Bladder microvascular endothelial cell (primary cell): Measurements from ENCODE around the gene MIR17HG. TPM values are rescaled to one million over a fixed set of nuclear protein-coding genes. Genes with fewer than 3 reads are reported as not detected.

ENCODE experiments used
- total RNA-seq: library from RNA; depleted of rRNA; stranded (reverse); fragments of >200 nt; gene quantifications from 2 replicates; pipeline ENCODE4 v1.2.3, GENCODE V29; 2014

MIR17HG gene
- total RNA-seq: 5.8 and 12.8 TPM in 2 replicates

GRCh38 chr13:91347202-91347995 lies at the start of gene MIR17HG:
Gene MIR17HG, plus strand, starts transcription at chr13:91347687.

GRCh38 chr13:91398413-91399188 lies 51.1 kb downstream of the MIR17HG start, which contains the start of gene GPC5:
Gene GPC5, plus strand, starts transcription at chr13:91398621.

Other genes starting within 250 kb of the MIR17HG start
- 0.65 and 6.0 TPM in 2 replicates for gene GPC5, start 50.9 kb downstream of the MIR17HG start, total RNA-seq